GM23338 (cell line): ENCODE results near the gene HSH2D. TPM values are rescaled to one million over a fixed set of nuclear protein-coding genes. Genes with fewer than 3 reads are reported as not detected.

Experiments
- ATAC-seq: fragments of 200-7000 bp; cut with Tn5 transposase; 3 replicates; pipeline ENCODE4 v1.9.1; 2020
- DNase-seq: peaks from one replicate; pipeline ENCODE4 v3.0.0-alpha.2; 2015; ENCODE audit warnings: low spot score
- H2AFZ ChIP-seq: fragments of 200-600 bp; sonication (generic); 2 replicates; pipeline ENCODE4 v1.8.0; 2016; ENCODE audit warnings: antibody characterized with exemption, mild to moderate bottlenecking, moderate library complexity
- H3F3A ChIP-seq: fragments of 200-600 bp; sonication (generic); replicated peaks from 2 replicates; pipeline ENCODE4 v1.8.0; 2017; ENCODE audit warnings: antibody characterized with exemption, mixed run types, low read depth
- H3K27ac ChIP-seq: fragments of 200-600 bp; sonication (generic); 2 replicates; pipeline ENCODE4 v1.6.1; 2016; ENCODE audit warnings: low read depth
- H3K27me3 ChIP-seq: fragments of 200-600 bp; sonication (generic); 2 replicates; pipeline ENCODE4 v1.8.0; 2016; ENCODE audit warnings: mild to moderate bottlenecking, mixed run types, moderate library complexity; ENCODE audit not compliant: insufficient read depth
- H3K36me3 ChIP-seq: fragments of 200-600 bp; sonication (generic); 2 replicates; pipeline ENCODE4 v1.8.0; 2016; ENCODE audit warnings: mild to moderate bottlenecking; ENCODE audit not compliant: insufficient read depth
- H3K4me1 ChIP-seq: fragments of 200-600 bp; sonication (generic); 2 replicates; pipeline ENCODE4 v1.8.0; 2016; ENCODE audit warnings: mild to moderate bottlenecking, moderate library complexity; ENCODE audit not compliant: insufficient read depth
- H3K4me2 ChIP-seq: fragments of 200-600 bp; sonication (generic); 2 replicates; pipeline ENCODE4 v1.7.1; 2017; ENCODE audit warnings: mixed run types
- H3K4me3 ChIP-seq: fragments of 200-600 bp; sonication (generic); 2 replicates; pipeline ENCODE4 v1.6.1; 2016; ENCODE audit warnings: mixed run types
- H3K79me2 ChIP-seq: fragments of 200-600 bp; sonication (generic); replicated peaks from 2 replicates; pipeline ENCODE4 v1.8.0; 2017; ENCODE audit warnings: mild to moderate bottlenecking; ENCODE audit not compliant: insufficient read depth
- H3K9me2 ChIP-seq: fragments of 200-600 bp; sonication (generic); 2 replicates; pipeline ENCODE4 v1.8.0; 2017; ENCODE audit not compliant: insufficient read depth
- H4K20me1 ChIP-seq: fragments of 200-600 bp; sonication (generic); replicated peaks from 2 replicates; pipeline ENCODE4 v1.8.0; 2017; ENCODE audit warnings: mild to moderate bottlenecking; ENCODE audit not compliant: insufficient read depth
- H3K27ac Mint-ChIP-seq: 2 replicates; pipeline ENCODE4 v1.8.0; 2020; ENCODE audit warnings: inconsistent platforms, mild to moderate bottlenecking, moderate library complexity, mixed read lengths
- H3K27me3 Mint-ChIP-seq: 3 replicates; pipeline ENCODE4 v1.8.0; 2022; ENCODE audit warnings: low read depth, mild to moderate bottlenecking, moderate library complexity, mixed read lengths, inconsistent platforms; ENCODE audit not compliant: insufficient read depth, poor library complexity
- H3K36me3 Mint-ChIP-seq: 3 replicates; pipeline ENCODE4 v1.8.0; 2021; ENCODE audit warnings: low read depth, mild to moderate bottlenecking, inconsistent platforms, moderate library complexity, mixed read lengths
- H3K4me1 Mint-ChIP-seq: 3 replicates; pipeline ENCODE4 v1.8.0; 2020; ENCODE audit warnings: mild to moderate bottlenecking, inconsistent platforms, mixed read lengths
- H3K4me3 Mint-ChIP-seq: 3 replicates; pipeline ENCODE4 v1.8.0; 2021; ENCODE audit warnings: moderate library complexity, mild to moderate bottlenecking, inconsistent platforms, mixed read lengths
- H3K9me3 Mint-ChIP-seq: 3 replicates; pipeline ENCODE4 v1.8.0; 2020; ENCODE audit warnings: moderate library complexity, mild to moderate bottlenecking, inconsistent platforms, mixed read lengths
- CREB1 ChIP-seq: fragments of 250-450 bp; sonication (Bioruptor Pico); IDR thresholded peaks from 2 replicates; pipeline ENCODE4 v1.5.0; 2020; ENCODE audit warnings: low read depth, mild to moderate bottlenecking, moderate library complexity
- CTCF ChIP-seq, 2 experiments: fragments of 200-600 bp in 1 of 2; sonication (generic) in 1 of 2; conservative IDR thresholded peaks; 2 replicates each; pipeline versions ENCODE4 v1.5.1 to v1.6.1; 2016 to 2017; ENCODE audit warnings: antibody characterized with exemption in 2 of 2, low read depth in 2 of 2, mild to moderate bottlenecking in 2 of 2, moderate library complexity in 1 of 2
- ETS1 ChIP-seq: IDR thresholded peaks from 2 replicates; pipeline ENCODE4 v1.6.1; 2016; ENCODE audit warnings: antibody characterized with exemption
- EZH2 ChIP-seq: fragments of 200-600 bp; sonication (generic); IDR thresholded peaks from one replicate; pipeline ENCODE4 v1.8.0; 2017; ENCODE audit warnings: antibody characterized with exemption, mild to moderate bottlenecking, low read depth; ENCODE audit not compliant: unreplicated experiment
- EZH2phosphoT487 ChIP-seq: fragments of 200-600 bp; sonication (generic); IDR thresholded peaks from one replicate; pipeline ENCODE4 v1.8.1; 2018; ENCODE audit warnings: antibody characterized with exemption; ENCODE audit not compliant: unreplicated experiment
- JUNB ChIP-seq: IDR thresholded peaks from one replicate; pipeline ENCODE4 v1.6.1; 2016; ENCODE audit warnings: antibody characterized with exemption; ENCODE audit not compliant: unreplicated experiment
- NANOG ChIP-seq: IDR thresholded peaks from 2 replicates; pipeline ENCODE4 v1.6.1; 2016; ENCODE audit warnings: antibody characterized with exemption, borderline replicate concordance
- POLR2AphosphoS5 ChIP-seq: IDR thresholded peaks from 2 replicates; pipeline ENCODE4 v1.6.1; 2016; ENCODE audit warnings: antibody characterized with exemption, low read depth
- REST ChIP-seq: IDR thresholded peaks from one replicate; pipeline ENCODE4 v1.6.1; 2018; ENCODE audit warnings: antibody characterized with exemption; ENCODE audit not compliant: unreplicated experiment
- STAT1 ChIP-seq: IDR thresholded peaks from one replicate; pipeline ENCODE4 v1.6.1; 2016; ENCODE audit warnings: antibody characterized with exemption; ENCODE audit not compliant: unreplicated experiment
- ZNF114 ChIP-seq: fragments of 250-450 bp; sonication (Bioruptor Pico); IDR thresholded peaks from 2 replicates; pipeline ENCODE4 v1.5.0; 2020; ENCODE audit warnings: mild to moderate bottlenecking, moderate library complexity
- ZNF331 ChIP-seq: fragments of 250-450 bp; sonication (Bioruptor Pico); IDR thresholded peaks from 2 replicates; pipeline ENCODE4 v1.5.0; 2020; ENCODE audit warnings: low read depth, mild to moderate bottlenecking, moderate library complexity
- polyA plus RNA-seq: library from polyadenylated mRNA; unstranded; fragments of >200 nt; fragmentation: Nextera tagmentation; extraction: Ambion mirVana; gene quantifications from 2 replicates; pipeline ENCODE4 v1.2.1, GENCODE V29; 2016
- total RNA-seq: library from RNA; depleted of rRNA; stranded (reverse); fragments of >200 nt; shearing (Covaris generic); gene quantifications from 2 replicates; pipeline ENCODE4 v1.2.3, GENCODE V29; 2014

HSH2D gene
- total and polyA plus RNA-seq, 2 experiments from 2014 or later, result 0.81 to 1.4 TPM

- no peaks in the 10 kb centered on the region for H3K27me3 ChIP-seq
- Mint-ChIP-seq H3K36me3 (no peaks in the 10 kb centered on the region; the same call in 2 of the 3 replicates), H3K4me1 (no peaks in the 10 kb centered on the region), H3K9me3 (peaks cover 4% of the 10 kb centered on the region; the same call in 1 of the 3 replicates), H3K4me3 (no peak overlapping the region), H3K27ac (no peak overlapping the region), H3K27me3 (peaks cover 11% of the 10 kb centered on the region)
- H3K27ac ChIP-seq, result no peak overlapping the region
- ATAC-seq (no peak), DNase-seq (no peak)
- no peaks in the 10 kb centered on the region for H3K79me2 ChIP-seq
- no peak overlapping the region for H2AFZ ChIP-seq
- H3K4me1 ChIP-seq, result no peaks in the 10 kb centered on the region
- no peaks in the 10 kb centered on the region for H4K20me1 ChIP-seq
- H3K4me2 ChIP-seq, result no peak overlapping the region
- H3K4me3 ChIP-seq, result no peak overlapping the region
- H3K9me2 ChIP-seq, result no peaks in the 10 kb centered on the region
- TF ChIP-seq NANOG (no peak), POLR2AphosphoS5 (no peak), JUNB (no peak), ZNF331 (CRISPR knock-in tag) (no peak)
- no peaks in the 10 kb centered on the region for H3F3A ChIP-seq
- H3K36me3 ChIP-seq, result no peaks in the 10 kb centered on the region
Measured at GRCh38 chr19:16157601-16158000, 14.1 kb downstream of the HSH2D start.

GRCh38 chr19:16159655-16160054, 16.2 kb downstream of the HSH2D start:
- H3K4me3 Mint-ChIP-seq, result no peak overlapping the region
- H3K36me3 ChIP-seq, result no peaks in the 10 kb centered on the region
- no peaks in the 10 kb centered on the region for H3F3A ChIP-seq
- no peaks in the 10 kb centered on the region for H3K4me1 ChIP-seq
- no peak overlapping the region for H2AFZ ChIP-seq
- peaks cover 6% of the 10 kb centered on the region for H3K27me3 Mint-ChIP-seq
- no peak overlapping the region for H3K27ac ChIP-seq
- no peak overlapping the region for H3K27ac Mint-ChIP-seq
- H3K27me3 ChIP-seq, result no peaks in the 10 kb centered on the region
- H3K36me3 Mint-ChIP-seq, result no peaks in the 10 kb centered on the region; the same call in 2 of the 3 replicates
- H3K4me3 ChIP-seq, result no peak overlapping the region
- no peaks in the 10 kb centered on the region for H3K9me2 ChIP-seq
- no peaks in the 10 kb centered on the region for H4K20me1 ChIP-seq
- ATAC-seq (no peak), DNase-seq (no peak)
- no peaks in the 10 kb centered on the region for H3K4me1 Mint-ChIP-seq
- peaks cover 9% of the 10 kb centered on the region; the same call in 2 of the 3 replicates for H3K9me3 Mint-ChIP-seq
- H3K79me2 ChIP-seq, result no peaks in the 10 kb centered on the region
- H3K4me2 ChIP-seq, result no peak overlapping the region
- no peak for TF ChIP-seq POLR2AphosphoS5
- no peak for TF ChIP-seq STAT1
- no peak for TF ChIP-seq CREB1 (CRISPR knock-in tag)
- no peak for TF ChIP-seq CTCF (conservative IDR thresholded peaks at IDR 0.05; ENCODE audit: low read depth in 2 of 2)
- no peak for TF ChIP-seq NANOG
- no peak for TF ChIP-seq JUNB
- TF ChIP-seq REST, result no peak
- TF ChIP-seq EZH2, result no peak
- no peak for TF ChIP-seq ZNF114 (CRISPR knock-in tag)
- TF ChIP-seq EZH2phosphoT487, result no peak
- no peak for TF ChIP-seq ETS1
- no peak for TF ChIP-seq ZNF331 (CRISPR knock-in tag)
